CD4-positive, alpha-beta T cell treated with Interleukin-17A for 1 hour (primary cell): ENCODE measurements around the gene CAMK2B.

Experiments
- DNase-seq: peaks from one replicate; pipeline ENCODE4 v3.0.0-alpha.2; 2020

Gene CAMK2B

GRCh38 chr7:44225566-44226395 lies 99.6 kb downstream of the CAMK2B start:
- DNase-seq: no peak

- no peak for DNase-seq
Measured at GRCh38 chr7:44224974-44225565, 100.3 kb downstream of the CAMK2B start.

- DNase-seq: no peak
Measured at GRCh38 chr7:44224080-44224973, 101.1 kb downstream of the CAMK2B start.

DNA sequence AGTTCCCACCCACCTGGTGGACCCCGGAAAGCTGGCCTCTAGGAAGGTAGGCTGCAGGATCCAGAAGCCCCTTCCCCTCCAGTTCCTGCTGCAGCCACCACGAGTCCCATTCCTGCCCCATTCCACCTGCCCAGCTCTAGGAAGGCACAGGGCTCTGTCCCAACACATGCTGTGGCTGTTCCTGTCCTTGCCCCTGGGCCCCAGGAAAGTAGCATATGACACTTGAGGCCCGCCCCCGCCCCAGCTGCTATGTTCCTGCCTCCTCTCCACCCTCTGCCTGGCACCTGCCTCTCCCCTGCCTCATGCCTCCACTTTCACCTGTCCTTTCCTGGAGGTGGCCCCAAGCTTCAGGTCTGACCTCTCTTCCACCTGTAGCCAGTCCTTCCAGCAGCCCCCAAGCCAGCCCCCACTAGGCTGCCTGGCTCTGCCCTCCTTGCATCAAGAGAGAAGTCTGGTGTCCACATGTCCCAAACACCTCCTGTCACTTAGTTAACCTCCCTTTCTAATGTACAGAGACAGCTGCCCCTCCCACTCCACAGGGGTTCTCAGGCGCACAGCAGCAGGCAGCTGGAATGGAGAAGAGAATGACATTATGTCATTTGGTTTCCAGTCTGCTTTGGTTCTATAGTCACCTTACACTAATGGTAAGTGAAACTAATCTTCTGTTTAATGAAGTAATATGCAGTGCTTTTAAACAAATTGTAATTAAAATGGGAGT lies 101.9 kb downstream of the CAMK2B start:
- DNase-seq: no peak

- DNase-seq: no peak
Measured at GRCh38 chr7:44222776-44223261, 102.6 kb downstream of the CAMK2B start.

DNA sequence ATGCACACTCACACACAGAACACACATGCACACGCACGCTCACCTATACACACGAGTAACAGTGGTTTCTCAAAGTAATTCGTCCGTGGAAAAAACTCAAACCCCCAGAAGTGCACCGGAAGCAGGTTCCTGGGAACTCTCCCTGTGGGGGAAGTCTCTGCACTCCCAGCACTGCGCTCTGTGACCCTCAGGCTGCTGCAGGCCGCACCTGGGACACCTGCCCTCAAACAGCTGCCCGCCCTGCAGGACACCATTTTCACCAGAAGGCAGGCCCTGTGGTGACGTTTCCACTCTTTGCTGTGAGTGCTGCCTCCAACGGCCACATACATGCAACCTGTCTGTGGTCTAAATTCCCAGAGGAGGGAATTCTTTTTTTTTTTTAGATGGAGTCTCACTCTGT lies 103.3 kb downstream of the CAMK2B start:
- no peak for DNase-seq

DNA sequence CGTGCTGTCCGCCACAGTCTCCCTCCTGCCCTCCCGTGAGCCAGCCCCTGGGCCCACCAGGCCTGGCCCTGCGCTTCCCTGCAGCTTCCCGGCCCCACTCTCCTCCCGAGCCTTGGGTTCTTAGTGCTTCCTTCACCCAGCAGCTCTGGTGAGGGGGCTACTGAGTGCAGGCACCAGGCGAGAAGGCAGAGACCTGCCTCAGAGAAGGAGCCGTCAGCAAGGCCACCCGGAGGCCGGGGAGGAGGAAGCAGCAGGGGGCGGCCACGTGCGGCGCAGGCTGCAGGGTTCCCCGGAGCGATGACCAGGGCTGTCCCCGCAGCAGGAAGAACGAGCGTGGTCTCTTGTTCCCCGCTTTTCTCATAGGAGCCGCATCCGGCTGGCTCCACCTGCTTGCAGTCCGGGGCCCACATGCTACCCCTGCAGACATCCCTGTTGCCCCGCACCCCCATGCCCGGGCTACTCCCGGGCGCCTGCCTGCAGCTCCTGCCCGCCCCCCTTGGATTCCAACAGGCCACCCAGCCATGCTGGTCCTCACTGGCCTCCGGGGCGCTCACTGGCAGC lies 104.1 kb downstream of the CAMK2B start:
- DNase-seq: no peak

- DNase-seq: no peak
Measured at GRCh38 chr7:44220358-44221112, 104.9 kb downstream of the CAMK2B start.

DNA sequence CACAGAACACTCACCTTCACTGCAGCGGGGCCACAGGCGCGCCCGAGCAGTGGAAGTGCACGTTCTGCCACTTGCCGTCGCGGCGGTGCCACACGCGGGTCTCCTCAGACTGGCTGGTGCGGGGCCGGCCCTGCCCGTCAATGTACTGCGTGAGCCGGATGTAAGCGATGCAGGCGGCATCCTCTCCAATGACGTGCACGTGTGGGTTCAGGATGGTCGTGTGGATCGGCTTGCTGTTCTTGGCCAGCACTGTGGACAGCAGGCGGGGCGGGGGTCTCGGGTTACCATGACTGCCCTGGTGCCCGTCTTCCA lies 105.4 kb downstream of the CAMK2B start:
- DNase-seq: no peak

DNA sequence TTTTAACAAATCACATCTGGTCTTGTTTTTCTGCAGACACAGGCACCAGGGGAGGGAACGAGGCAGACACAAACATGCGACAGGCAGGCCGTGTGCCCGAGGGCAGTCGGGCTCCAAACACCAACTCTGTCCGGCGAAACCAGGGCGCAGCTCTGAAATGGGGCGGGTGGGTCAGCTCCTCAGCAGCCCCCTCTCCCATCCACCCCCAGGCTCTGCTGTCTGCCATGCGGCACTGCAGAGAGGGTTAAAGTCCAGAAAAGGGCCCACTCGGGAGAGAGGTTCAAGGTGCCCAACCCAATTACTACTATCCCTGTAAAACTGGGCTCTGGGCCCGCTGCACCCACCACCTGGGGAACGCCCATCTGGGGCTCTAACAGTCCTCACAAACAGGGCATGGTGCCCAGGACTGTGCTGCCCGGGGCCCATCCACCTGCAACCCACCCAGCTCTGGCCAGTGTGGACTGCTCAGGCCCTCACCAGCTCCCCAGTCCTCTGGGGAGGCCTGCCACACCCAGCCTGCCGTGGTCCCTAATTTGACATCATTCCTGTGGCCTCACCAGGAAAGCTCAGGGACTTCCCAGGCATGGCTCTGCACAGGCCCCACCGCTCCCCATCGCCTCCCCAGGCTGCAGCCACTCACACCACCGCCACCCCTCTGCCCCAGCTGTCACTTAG lies 105.9 kb downstream of the CAMK2B start:
- no peak for DNase-seq

DNA sequence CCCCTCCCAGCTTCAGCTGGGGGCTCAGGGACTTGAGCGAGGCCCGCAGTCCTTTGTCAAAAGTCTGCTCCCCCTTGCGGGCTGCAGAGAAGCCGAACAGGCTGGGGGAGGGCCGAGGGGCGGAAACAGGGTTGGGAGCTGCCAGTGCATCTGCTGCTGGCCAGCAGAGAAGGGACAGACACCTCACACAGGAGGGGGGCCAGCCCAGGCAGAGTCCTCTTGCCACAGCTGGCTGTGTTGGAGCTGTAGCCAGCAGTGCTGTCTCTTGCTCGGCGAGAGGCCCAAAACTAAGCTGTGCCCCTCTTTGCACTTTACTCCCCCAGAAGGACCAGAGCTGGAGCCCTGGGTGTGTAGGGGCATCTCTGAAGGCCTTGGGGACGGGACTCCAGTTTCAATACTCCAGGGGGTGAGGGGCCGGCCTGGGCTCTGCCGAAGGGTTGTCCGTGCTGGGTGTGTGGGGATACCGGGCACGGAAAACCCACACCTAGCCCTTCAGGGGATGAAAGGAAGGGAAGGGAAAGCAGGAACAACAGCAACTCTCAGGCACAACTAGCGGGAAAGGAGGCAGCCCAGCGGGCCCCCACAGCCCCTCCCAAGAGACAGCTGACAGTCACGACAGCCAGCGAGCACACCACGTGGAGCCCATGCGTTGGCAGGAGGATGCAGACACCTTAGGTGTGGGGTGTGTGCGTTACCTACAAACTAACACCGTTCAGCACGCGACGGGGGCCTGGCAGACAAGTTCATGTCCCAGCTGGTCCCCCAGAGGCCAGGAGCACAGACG lies 106.8 kb downstream of the CAMK2B start:
- DNase-seq: no peak

DNA sequence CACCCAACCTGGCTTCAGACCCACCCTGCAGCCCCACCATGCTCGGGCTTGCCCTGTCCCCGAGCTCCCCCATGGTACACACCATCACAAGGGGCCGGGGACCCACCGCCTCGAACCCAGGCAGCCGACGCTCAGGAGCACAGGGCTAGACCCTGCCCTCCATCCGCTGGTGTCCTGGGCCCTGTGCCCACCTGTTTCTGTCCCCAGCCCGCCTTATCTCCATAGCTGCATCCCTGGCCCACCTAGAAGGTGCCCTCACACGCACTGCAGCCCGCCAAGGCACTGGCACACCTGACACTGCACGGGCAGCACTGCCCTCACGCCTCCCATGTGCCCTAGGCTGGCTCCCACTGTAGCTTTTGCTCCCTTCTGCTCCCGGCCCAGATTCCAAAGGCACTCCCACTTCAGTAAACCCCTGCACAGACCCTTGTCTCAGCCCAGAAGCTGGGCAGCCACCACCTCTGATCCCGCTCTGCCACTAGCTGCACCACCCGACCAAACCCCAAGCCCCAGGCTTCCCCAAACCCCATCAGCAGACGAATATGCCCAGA lies 107.5 kb downstream of the CAMK2B start:
- no peak for DNase-seq

DNA sequence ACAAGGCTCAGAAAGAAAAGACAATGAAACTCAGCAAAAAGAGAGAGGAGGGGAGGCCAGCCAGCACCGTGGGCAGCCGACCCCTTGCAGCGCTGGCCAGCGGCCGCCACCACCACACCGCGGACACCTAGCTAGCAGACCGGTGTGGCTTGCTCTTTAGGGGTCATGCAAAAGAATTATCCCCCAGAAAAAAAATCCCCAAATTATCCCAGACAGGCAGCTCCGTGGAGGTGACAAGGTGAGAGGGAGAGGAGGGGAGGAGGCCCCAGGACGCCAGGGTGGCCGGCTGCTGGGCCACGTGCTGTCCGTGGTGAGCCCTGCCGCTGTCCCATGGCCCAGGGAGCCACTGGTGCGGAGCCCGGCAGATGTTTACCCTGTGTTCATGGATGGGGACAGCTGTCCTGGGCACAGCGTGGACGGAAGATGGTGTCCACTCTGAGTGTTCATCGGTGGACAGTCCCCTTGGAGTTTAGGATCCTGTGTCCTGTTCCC lies 108.1 kb downstream of the CAMK2B start:
- no peak for DNase-seq

GRCh38 chr7:44216521-44217222 lies 108.7 kb downstream of the CAMK2B start:
- DNase-seq: no peak

GRCh38 chr7:44216019-44216418 lies 109.4 kb downstream of the CAMK2B start:
- DNase-seq: no peak

- no peak for DNase-seq
Measured at GRCh38 chr7:44215531-44215930, 109.9 kb downstream of the CAMK2B start.

DNA sequence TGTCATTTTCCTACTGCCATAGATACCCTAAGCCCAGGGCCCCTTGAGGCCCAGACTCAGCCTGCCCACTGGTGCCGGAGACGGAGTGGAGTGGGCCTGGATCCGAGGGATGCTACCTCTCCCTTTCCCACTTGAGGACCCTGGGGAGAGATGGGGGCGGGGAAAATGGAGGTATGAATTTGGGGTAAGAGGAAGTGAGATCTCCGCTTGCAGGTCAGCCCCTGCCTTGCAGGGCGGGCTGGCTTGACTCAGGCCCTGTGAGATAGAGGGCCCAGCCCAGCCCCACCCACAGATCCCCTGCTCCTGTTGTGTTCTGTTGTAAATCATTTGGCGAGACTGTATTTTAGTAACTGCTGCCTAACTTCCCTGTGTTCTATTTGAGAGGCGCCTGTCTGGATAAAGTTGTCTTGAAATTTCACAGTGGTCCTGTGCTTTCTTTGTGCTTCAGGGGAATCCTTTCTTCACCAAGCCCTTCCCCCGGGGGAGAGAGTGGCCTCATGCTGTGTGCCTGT lies 111.5 kb downstream of the CAMK2B start:
- DNase-seq: no peak

DNA sequence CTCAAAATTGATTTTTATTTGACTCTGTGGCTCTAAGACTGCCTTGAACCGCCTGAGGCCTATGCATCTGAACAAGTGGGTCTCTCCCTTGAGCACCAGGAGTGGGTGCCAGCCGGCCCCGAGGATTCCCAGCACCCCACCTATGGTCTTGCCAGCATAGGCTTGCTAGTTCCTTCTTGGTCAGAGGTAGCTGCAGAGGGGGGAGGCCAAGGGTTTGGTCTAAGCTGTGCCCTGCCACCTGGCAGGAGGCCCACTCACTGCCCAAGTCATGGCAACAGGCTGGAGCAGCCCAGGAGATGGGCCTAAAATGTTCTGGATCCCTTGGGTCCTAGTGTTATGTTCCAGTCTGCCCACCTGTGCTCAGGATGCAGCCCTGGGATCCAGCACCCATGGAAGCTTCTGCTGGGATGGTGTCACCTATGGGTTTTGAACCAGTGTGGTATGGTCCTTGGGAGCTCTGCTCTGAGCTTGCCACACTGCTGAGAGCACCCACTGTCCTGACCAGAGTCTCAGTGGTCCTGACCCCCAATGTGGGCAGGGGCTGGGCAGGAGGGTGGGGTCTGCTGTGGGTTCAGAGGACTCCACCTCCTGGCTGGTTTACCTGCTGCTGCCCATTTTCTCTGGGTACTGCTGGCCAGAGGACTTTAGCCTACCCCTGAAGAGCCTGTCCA lies 112.1 kb downstream of the CAMK2B start:
- no peak for DNase-seq
